Tibial artery (tissue), 4 donors: ENCODE measurements around the gene RAB40A.
"Not testable (repeated sequence)": the region's sequence is repeated elsewhere in the genome, so short reads cannot be mapped to it uniquely, and the experiment has no call there.

Experiments
- DNase-seq, 2 donors: peaks; one replicate each; pipeline ENCODE4 v3.0.0-alpha.2; 2019
- H3K27ac ChIP-seq, 2 donors: fragments of 200-600 bp; sonication (generic) in 1 of 2; 1 replicate in 1 of 2; 2 replicates in 1 of 2; pipeline ENCODE4 v1.5.1; 2018 to 2019; ENCODE audit warnings: mild to moderate bottlenecking in 1 of 2
- H3K27me3 ChIP-seq, 2 donors: fragments of 200-600 bp; sonication (generic) in 1 of 2; one replicate each; pipeline versions ENCODE4 v1.5.1 to v1.6.0; 2016 to 2019
- H3K36me3 ChIP-seq, 3 donors: fragments of 200-600 bp; sonication (generic) in 2 of 3; one replicate each; pipeline ENCODE4 v1.5.1; 2016 to 2019; ENCODE audit warnings: mild to moderate bottlenecking in 2 of 3
- H3K4me1 ChIP-seq, 4 donors: fragments of 200-600 bp; sonication (generic) in 2 of 4; 1 replicate in 3 of 4; 2 replicates in 1 of 4; pipeline ENCODE4 v1.5.1; 2016 to 2019
- H3K4me3 ChIP-seq, 2 donors: fragments of 200-600 bp; sonication (generic) in 1 of 2; 1 replicate in 1 of 2; 2 replicates in 1 of 2; pipeline ENCODE4 v1.5.1; 2018 to 2019; ENCODE audit warnings: mild to moderate bottlenecking in 2 of 2
- H3K9me3 ChIP-seq, 3 donors: fragments of 200-600 bp; sonication (generic) in 1 of 3; one replicate each; pipeline ENCODE4 v1.5.1; 2016 to 2019
- CTCF ChIP-seq, 2 experiments: fragments of 200-600 bp in 1 of 2; fragments of 450-650 bp in 1 of 2; IDR thresholded peaks; one replicate each; pipeline ENCODE4 v1.5.1; 2017 to 2019; ENCODE audit warnings: antibody characterized with exemption in 2 of 2, mild to moderate bottlenecking in 1 of 2, moderate library complexity in 1 of 2
- intact Hi-C: fragments of 100-400 bp; cut with DNase I; formaldehyde crosslinking; loops from one replicate; pipeline ENCODE4 v1.15.0; 2023; ENCODE audit warnings: low total_unique reads

The RAB40A gene

DNA sequence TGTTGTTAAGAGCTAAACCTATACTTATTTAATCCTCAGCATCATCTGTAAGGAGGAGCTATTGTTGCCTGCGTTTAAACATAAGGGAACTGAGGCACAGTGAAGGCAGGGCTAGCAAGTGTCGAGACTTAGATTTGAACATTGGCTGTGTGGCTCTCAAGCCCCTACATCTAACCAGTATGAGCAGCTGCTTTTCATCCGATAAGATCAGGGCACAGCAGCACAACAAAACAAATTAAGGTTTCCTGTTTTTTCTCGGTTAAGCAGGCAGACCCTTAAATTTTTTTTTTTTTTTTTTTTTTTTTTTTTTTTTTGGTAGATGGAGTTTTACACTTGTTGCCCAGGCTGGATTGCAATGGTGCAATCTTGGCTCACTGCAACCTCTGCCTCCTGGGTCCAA lies 35.6 kb downstream of the RAB40A start:
- intact Hi-C loops = no loop called here
- Histone ChIP-seq H3K36me3 (no peaks in the 10 kb centered on the region), H3K27ac (no peak overlapping the region), H3K9me3 (no peaks in the 10 kb centered on the region), H3K4me1 (no peaks in the 10 kb centered on the region), H3K27me3 (no peaks in the 10 kb centered on the region), H3K4me3 (no peak overlapping the region)
- no peak for DNase-seq
- no peak for TF ChIP-seq CTCF (IDR thresholded peaks at IDR 0.05)

DNA sequence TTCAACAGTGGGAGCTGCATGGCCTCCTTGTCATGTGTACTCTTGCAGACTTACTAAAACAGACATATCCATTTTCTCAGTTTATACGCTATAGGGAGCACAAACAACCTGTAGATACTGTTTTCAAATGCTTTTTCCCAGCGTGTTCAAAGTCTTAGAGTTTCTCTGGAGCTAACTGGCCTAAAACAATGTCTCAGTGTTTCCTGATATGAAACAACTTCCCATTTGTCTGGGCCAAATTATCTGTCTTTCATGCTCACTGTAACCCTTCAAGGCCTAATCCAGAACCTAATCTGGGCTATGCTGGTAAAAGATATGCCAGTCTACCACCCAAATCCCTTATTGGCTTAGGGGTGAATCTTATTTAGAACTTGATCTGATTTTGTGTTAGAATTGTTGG lies 38.8 kb downstream of the RAB40A start:
- Histone ChIP-seq H3K27ac (no peak overlapping the region), H3K27me3 (no peaks in the 10 kb centered on the region), H3K36me3 (no peaks in the 10 kb centered on the region), H3K4me1 (no peaks in the 10 kb centered on the region), H3K9me3 (no peaks in the 10 kb centered on the region), H3K4me3 (no peak overlapping the region)
- DNase-seq = no peak
- intact Hi-C loops = no loop called here
- TF ChIP-seq CTCF (IDR thresholded peaks at IDR 0.05) = no peak

DNA sequence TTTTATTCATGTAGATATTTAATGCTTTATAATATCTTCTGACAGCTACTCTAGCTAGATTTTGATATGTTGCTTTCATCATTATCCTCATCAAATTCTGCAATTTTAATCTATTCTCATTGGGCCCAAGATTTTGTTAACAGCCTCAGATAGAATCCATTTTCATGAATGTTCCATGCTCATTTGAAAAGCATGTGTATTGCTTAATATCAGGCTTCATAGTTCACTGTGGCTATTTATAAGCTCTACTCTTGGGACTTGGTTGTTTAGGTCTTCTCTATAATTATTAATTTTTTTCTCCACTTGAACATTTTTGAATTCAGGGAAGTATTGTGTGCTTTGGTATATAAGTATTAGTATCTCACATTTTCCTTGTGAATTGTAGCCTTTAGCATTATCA lies 41.8 kb downstream of the RAB40A start:
- no peak for TF ChIP-seq CTCF (IDR thresholded peaks at IDR 0.05)
- intact Hi-C loops = no loop called here

DNA sequence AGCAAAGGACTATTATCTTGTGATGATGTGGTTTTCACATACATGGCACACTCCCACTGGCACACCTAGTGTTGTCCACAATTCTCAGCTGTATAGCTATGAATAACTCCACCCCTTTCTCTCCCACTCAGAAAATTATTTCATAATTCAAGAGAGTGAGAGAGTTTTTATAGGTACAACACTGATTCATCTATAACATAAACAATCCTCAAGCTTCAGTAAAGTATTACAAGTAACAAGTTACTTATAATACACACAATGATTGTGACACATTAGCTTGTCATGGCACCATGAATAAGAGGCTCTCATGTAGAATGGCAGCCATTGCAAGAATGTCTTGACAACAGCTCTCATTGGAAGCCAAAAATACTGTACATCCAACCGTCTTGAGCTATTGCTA lies 43.9 kb downstream of the RAB40A start:
- Histone ChIP-seq H3K4me3 (no peak overlapping the region), H3K36me3 (no peaks in the 10 kb centered on the region), H3K9me3 (no peaks in the 10 kb centered on the region), H3K4me1 (no peaks in the 10 kb centered on the region), H3K27ac (no peak overlapping the region), H3K27me3 (no peaks in the 10 kb centered on the region)
- TF ChIP-seq CTCF (IDR thresholded peaks at IDR 0.05) = no peak
- DNase-seq = no peak
- intact Hi-C loops = no loop called here

More for the DNA sequence above, 41.8 kb downstream of the RAB40A start:
- no peaks in the 10 kb centered on the region for H3K4me1 ChIP-seq
- no peaks in the 10 kb centered on the region for H3K36me3 ChIP-seq
- no peaks in the 10 kb centered on the region for H3K27me3 ChIP-seq
- no peaks in the 10 kb centered on the region for H3K9me3 ChIP-seq
- H3K27ac ChIP-seq = no peak overlapping the region
- no peak overlapping the region for H3K4me3 ChIP-seq
- no peak for DNase-seq

GRCh38 chrX:103469977-103470376 lies 49.3 kb downstream of the RAB40A start:
- H3K27me3 ChIP-seq = not testable (repeated sequence)

GRCh38 chrX:103467887-103468286 lies 51.4 kb downstream of the RAB40A start:
- Histone ChIP-seq H3K4me3 (no peak overlapping the region), H3K27me3 (no peaks in the 10 kb centered on the region), H3K4me1 (no peaks in the 10 kb centered on the region), H3K36me3 (no peaks in the 10 kb centered on the region), H3K27ac (no peak overlapping the region), H3K9me3 (no peaks in the 10 kb centered on the region)
- DNase-seq = no peak
- intact Hi-C loops = no loop called here
- TF ChIP-seq CTCF (IDR thresholded peaks at IDR 0.05) = no peak

More at GRCh38 chrX:103469977-103470376, 49.3 kb downstream of the RAB40A start:
- H3K4me3 ChIP-seq, H3K4me1 ChIP-seq, H3K9me3 ChIP-seq, H3K36me3 ChIP-seq, DNase-seq, intact Hi-C loops, H3K27ac ChIP-seq: not testable (repeated sequence)
